NB4 (cell line): ENCODE results near the gene PKIG.

ENCODE experiments used
- DNase-seq: peaks from one replicate; pipeline ENCODE4 v3.0.0; 2010; ENCODE audit warnings: low read depth
- H3K4me3 ChIP-seq: one replicate; pipeline ENCODE4 v1.5.1; 2011; ENCODE audit warnings: mild to moderate bottlenecking, low read depth, low read length, moderate library complexity
- CTCF ChIP-seq: IDR thresholded peaks from one replicate; pipeline ENCODE4 v1.5.1; 2012; ENCODE audit warnings: low read depth, low read length
- MAX ChIP-seq: IDR thresholded peaks from 2 replicates; pipeline ENCODE4 v1.6.1; 2011; ENCODE audit warnings: low read depth, low read length
- MYC ChIP-seq: IDR thresholded peaks from 2 replicates; pipeline ENCODE4 v1.6.1; 2011; ENCODE audit warnings: low read depth, low read length
- POLR2A ChIP-seq: IDR thresholded peaks from 2 replicates; pipeline ENCODE4 v1.6.1; 2011; ENCODE audit warnings: mild to moderate bottlenecking; ENCODE audit not compliant: insufficient read length; ENCODE audit errors: extremely low read depth

PKIG gene

DNA sequence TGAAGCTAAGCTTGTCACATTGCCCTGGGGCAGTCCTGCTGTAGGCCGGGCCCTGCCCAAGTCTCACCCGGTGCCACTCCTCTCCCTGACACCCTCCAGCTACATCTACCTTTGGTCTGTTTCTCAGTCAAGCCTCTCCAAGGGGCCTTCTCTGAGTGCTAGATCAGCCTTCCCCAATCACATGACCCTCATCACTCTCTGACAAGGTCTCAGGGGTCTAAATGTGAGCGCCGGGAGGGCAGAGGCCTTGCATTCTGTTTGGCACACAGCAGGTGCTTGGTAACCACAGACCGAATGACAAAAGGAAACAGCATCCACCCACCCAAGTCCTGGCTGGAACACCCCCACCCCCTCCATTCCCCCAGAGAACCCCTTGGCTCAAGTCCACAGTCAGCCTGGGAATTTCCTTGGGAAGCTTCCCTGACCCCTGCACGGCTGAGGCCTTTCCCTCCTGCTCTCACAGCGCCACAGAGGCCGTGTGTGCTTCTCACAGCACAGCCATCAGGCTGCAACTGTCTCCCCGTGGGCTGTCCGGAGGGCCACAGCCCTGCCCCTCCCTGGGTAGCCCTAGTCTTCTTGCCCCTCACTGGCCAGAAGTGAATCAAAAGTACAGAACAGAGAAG is 32.9 kb downstream of the PKIG start:
- TF ChIP-seq MAX (no peak), CTCF (no peak), POLR2A (no peak), MYC (no peak)
- H3K4me3 ChIP-seq = no peak overlapping the region
- DNase-seq = no peak

DNA sequence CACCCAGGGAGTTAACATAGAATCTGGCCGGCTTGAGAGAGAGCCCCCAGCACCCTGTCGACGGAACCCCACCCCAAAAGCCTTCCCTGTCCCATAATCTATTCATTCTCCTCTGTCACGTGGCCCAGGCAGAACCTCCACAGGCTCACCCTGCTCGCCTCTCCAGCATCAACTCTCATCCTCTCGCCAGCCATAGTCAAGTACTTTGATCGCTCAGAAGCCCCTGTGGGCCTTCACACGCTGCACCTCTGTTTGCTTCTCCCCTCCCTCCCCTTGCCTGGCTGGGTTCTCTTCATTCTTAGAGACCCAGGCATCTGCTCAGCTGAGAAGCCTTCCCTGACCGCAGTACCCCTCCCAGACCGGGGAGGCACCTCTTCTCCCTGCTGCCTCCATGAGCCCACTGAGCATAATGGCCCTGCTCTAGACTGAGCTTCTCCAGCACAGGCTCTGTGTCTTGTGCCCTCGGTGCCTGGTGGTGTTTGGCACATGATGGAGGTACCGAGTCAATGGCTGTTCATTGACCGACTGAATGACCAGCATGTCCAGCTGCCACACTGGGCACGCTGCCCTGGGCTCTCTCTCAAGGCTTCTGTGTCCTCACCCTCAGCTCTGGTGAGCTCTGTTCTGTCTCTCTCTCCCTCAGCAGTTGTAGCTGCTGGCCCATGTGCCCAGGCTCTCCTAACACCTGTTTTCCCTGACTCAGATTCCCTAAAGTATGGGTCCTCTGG is 33.7 kb downstream of the PKIG start:
- DNase-seq = no peak
- no peak overlapping the region for H3K4me3 ChIP-seq
- TF ChIP-seq CTCF (no peak), MYC (no peak), MAX (no peak), POLR2A (no peak)

- H3K4me3 ChIP-seq = no peak overlapping the region
- no peak for DNase-seq
- no peak for TF ChIP-seq CTCF
- TF ChIP-seq MAX = no peak
- no peak for TF ChIP-seq MYC
- TF ChIP-seq POLR2A = no peak
Measured at GRCh38 chr20:44616604-44616964, 34.2 kb downstream of the PKIG start.

DNA sequence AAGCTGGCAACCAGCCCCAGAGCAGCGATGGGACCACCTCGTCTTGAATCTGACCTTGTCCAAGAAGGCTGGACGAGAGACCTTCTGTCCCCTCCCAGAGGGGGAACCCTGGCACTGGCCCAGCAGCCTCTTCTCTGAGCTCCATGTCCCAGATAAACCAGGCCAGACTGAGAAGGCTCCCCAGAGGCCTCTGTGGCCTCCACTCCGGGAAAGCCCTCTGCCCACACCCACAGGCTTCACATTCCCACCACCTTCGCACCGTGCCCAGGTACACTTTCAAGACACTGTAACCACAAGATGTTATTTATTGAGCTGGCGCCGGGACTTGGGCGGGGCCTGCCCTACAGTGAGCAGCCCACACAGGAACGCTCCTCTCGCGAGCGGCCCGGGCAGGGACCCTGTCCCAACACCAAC is 35.9 kb downstream of the PKIG start:
- TF ChIP-seq CTCF = no peak
- no peak for TF ChIP-seq MAX
- no peak for TF ChIP-seq POLR2A
- TF ChIP-seq MYC = no peak
- no peak for DNase-seq
- H3K4me3 ChIP-seq = no peak overlapping the region

GRCh38 chr20:44619294-44619693 is 36.9 kb downstream of the PKIG start:
- no peak overlapping the region for H3K4me3 ChIP-seq
- DNase-seq = no peak
- TF ChIP-seq CTCF (no peak), POLR2A (no peak), MYC (no peak), MAX (no peak)
